ENCODE measurements around the gene TCERG1L.

The TCERG1L gene

GRCh38 chr10:131253931-131254858 lies 57.3 kb downstream of the TCERG1L start:
- DNase-seq (ENCODE audit: low spot score): no peak
- Mint-ChIP-seq H3K4me3 (no peak overlapping the region), H3K36me3 (ENCODE audit: low read depth) (no peaks in the 10 kb centered on the region), H3K27ac (no peak overlapping the region), H3K27me3 (ENCODE audit: low read depth) (no peaks in the 10 kb centered on the region), H3K4me1 (ENCODE audit: low read depth) (no peaks in the 10 kb centered on the region), H3K9me3 (no peaks in the 10 kb centered on the region)

GRCh38 chr10:131252567-131253276 lies 58.8 kb downstream of the TCERG1L start:
- Mint-ChIP-seq H3K4me3 (no peak overlapping the region), H3K27me3 (ENCODE audit: low read depth) (no peaks in the 10 kb centered on the region), H3K36me3 (ENCODE audit: low read depth) (no peaks in the 10 kb centered on the region), H3K4me1 (ENCODE audit: low read depth) (no peaks in the 10 kb centered on the region), H3K27ac (no peak overlapping the region), H3K9me3 (no peaks in the 10 kb centered on the region)
- no peak for DNase-seq (ENCODE audit: low spot score)

GRCh38 chr10:131251146-131251541 lies 60.4 kb downstream of the TCERG1L start:
- Mint-ChIP-seq H3K4me3 (no peak overlapping the region), H3K9me3 (no peaks in the 10 kb centered on the region), H3K27ac (no peak overlapping the region), H3K36me3 (ENCODE audit: low read depth) (no peaks in the 10 kb centered on the region), H3K4me1 (ENCODE audit: low read depth) (no peaks in the 10 kb centered on the region), H3K27me3 (ENCODE audit: low read depth) (no peaks in the 10 kb centered on the region)
- no peak for DNase-seq (ENCODE audit: low spot score)

GRCh38 chr10:131250454-131251145 lies 60.9 kb downstream of the TCERG1L start:
- no peaks in the 10 kb centered on the region for H3K36me3 Mint-ChIP-seq (ENCODE audit: low read depth)
- no peaks in the 10 kb centered on the region for H3K9me3 Mint-ChIP-seq
- H3K27me3 Mint-ChIP-seq (ENCODE audit: low read depth): no peaks in the 10 kb centered on the region
- no peak overlapping the region for H3K4me3 Mint-ChIP-seq
- no peak for DNase-seq (ENCODE audit: low spot score)
- no peak overlapping the region for H3K27ac Mint-ChIP-seq
- no peaks in the 10 kb centered on the region for H3K4me1 Mint-ChIP-seq (ENCODE audit: low read depth)

GRCh38 chr10:131249955-131250344 lies 61.6 kb downstream of the TCERG1L start:
- H3K36me3 Mint-ChIP-seq (ENCODE audit: low read depth): no peaks in the 10 kb centered on the region
- H3K9me3 Mint-ChIP-seq: no peaks in the 10 kb centered on the region
- no peak overlapping the region for H3K27ac Mint-ChIP-seq
- no peaks in the 10 kb centered on the region for H3K27me3 Mint-ChIP-seq (ENCODE audit: low read depth)
- no peaks in the 10 kb centered on the region for H3K4me1 Mint-ChIP-seq (ENCODE audit: low read depth)
- no peak for DNase-seq (ENCODE audit: low spot score)
- H3K4me3 Mint-ChIP-seq: no peak overlapping the region

- DNase-seq (ENCODE audit: low spot score): no peak
- H3K4me1 Mint-ChIP-seq (ENCODE audit: low read depth): no peaks in the 10 kb centered on the region
- no peaks in the 10 kb centered on the region for H3K36me3 Mint-ChIP-seq (ENCODE audit: low read depth)
- H3K9me3 Mint-ChIP-seq: no peaks in the 10 kb centered on the region
- no peak overlapping the region for H3K4me3 Mint-ChIP-seq
- H3K27me3 Mint-ChIP-seq (ENCODE audit: low read depth): no peaks in the 10 kb centered on the region
- H3K27ac Mint-ChIP-seq: no peak overlapping the region
These were observed 62.1 kb downstream of the TCERG1L start for GRCh38 chr10:131249238-131249954.

- Mint-ChIP-seq H3K27me3 (ENCODE audit: low read depth) (no peaks in the 10 kb centered on the region), H3K9me3 (no peaks in the 10 kb centered on the region), H3K4me3 (no peak overlapping the region), H3K27ac (no peak overlapping the region), H3K4me1 (ENCODE audit: low read depth) (no peaks in the 10 kb centered on the region), H3K36me3 (ENCODE audit: low read depth) (no peaks in the 10 kb centered on the region)
- DNase-seq (ENCODE audit: low spot score): no peak
These were observed 63.0 kb downstream of the TCERG1L start for GRCh38 chr10:131248376-131249165.

GRCh38 chr10:131247873-131248272 lies 63.6 kb downstream of the TCERG1L start:
- Mint-ChIP-seq H3K9me3 (no peaks in the 10 kb centered on the region), H3K4me3 (no peak overlapping the region), H3K36me3 (ENCODE audit: low read depth) (no peaks in the 10 kb centered on the region), H3K27me3 (ENCODE audit: low read depth) (no peaks in the 10 kb centered on the region), H3K4me1 (ENCODE audit: low read depth) (no peaks in the 10 kb centered on the region), H3K27ac (no peak overlapping the region)
- DNase-seq (ENCODE audit: low spot score): no peak

- no peaks in the 10 kb centered on the region for H3K36me3 Mint-ChIP-seq (ENCODE audit: low read depth)
- H3K4me3 Mint-ChIP-seq: no peak overlapping the region
- H3K27me3 Mint-ChIP-seq (ENCODE audit: low read depth): no peaks in the 10 kb centered on the region
- DNase-seq (ENCODE audit: low spot score): no peak
- no peak overlapping the region for H3K27ac Mint-ChIP-seq
- no peaks in the 10 kb centered on the region for H3K9me3 Mint-ChIP-seq
- no peaks in the 10 kb centered on the region for H3K4me1 Mint-ChIP-seq (ENCODE audit: low read depth)
These were observed 64.7 kb downstream of the TCERG1L start for GRCh38 chr10:131246775-131247174.

- no peak for DNase-seq (ENCODE audit: low spot score)
- H3K4me3 Mint-ChIP-seq: no peak overlapping the region
- H3K27me3 Mint-ChIP-seq (ENCODE audit: low read depth): no peaks in the 10 kb centered on the region
- H3K9me3 Mint-ChIP-seq: no peaks in the 10 kb centered on the region
- H3K36me3 Mint-ChIP-seq (ENCODE audit: low read depth): no peaks in the 10 kb centered on the region
- H3K4me1 Mint-ChIP-seq (ENCODE audit: low read depth): no peaks in the 10 kb centered on the region
- H3K27ac Mint-ChIP-seq: no peak overlapping the region
These were observed 65.4 kb downstream of the TCERG1L start for GRCh38 chr10:131246089-131246488.

- Mint-ChIP-seq H3K4me3 (no peak overlapping the region), H3K9me3 (no peaks in the 10 kb centered on the region), H3K27me3 (ENCODE audit: low read depth) (no peaks in the 10 kb centered on the region), H3K36me3 (ENCODE audit: low read depth) (no peaks in the 10 kb centered on the region), H3K4me1 (ENCODE audit: low read depth) (no peaks in the 10 kb centered on the region), H3K27ac (no peak overlapping the region)
- DNase-seq (ENCODE audit: low spot score): no peak
These were observed 66.0 kb downstream of the TCERG1L start for GRCh38 chr10:131245475-131246059.

- no peaks in the 10 kb centered on the region for H3K27me3 Mint-ChIP-seq (ENCODE audit: low read depth)
- H3K27ac Mint-ChIP-seq: no peak overlapping the region
- H3K4me1 Mint-ChIP-seq (ENCODE audit: low read depth): no peaks in the 10 kb centered on the region
- no peaks in the 10 kb centered on the region for H3K36me3 Mint-ChIP-seq (ENCODE audit: low read depth)
- no peak for DNase-seq (ENCODE audit: low spot score)
- no peaks in the 10 kb centered on the region for H3K9me3 Mint-ChIP-seq
- H3K4me3 Mint-ChIP-seq: no peak overlapping the region
These were observed 66.7 kb downstream of the TCERG1L start for GRCh38 chr10:131244836-131245235.

- H3K4me1 Mint-ChIP-seq (ENCODE audit: low read depth): no peaks in the 10 kb centered on the region
- DNase-seq (ENCODE audit: low spot score): no peak
- no peaks in the 10 kb centered on the region for H3K27me3 Mint-ChIP-seq (ENCODE audit: low read depth)
- H3K27ac Mint-ChIP-seq: no peak overlapping the region
- no peaks in the 10 kb centered on the region for H3K9me3 Mint-ChIP-seq
- no peak overlapping the region for H3K4me3 Mint-ChIP-seq
- no peaks in the 10 kb centered on the region for H3K36me3 Mint-ChIP-seq (ENCODE audit: low read depth)
These were observed 68.4 kb downstream of the TCERG1L start for GRCh38 chr10:131243076-131243475.
